Osteocyte (in vitro differentiated cells): ENCODE data around the gene ZNF600. TPM values are rescaled to one million over a fixed set of nuclear protein-coding genes. Genes with fewer than 3 reads are reported as not detected.
"Not testable (repeated sequence)": the region's sequence is repeated elsewhere in the genome, so short reads cannot be mapped to it uniquely, and the experiment has no call there.

Source experiments
- DNase-seq: peaks from one replicate; pipeline ENCODE4 v3.0.0; 2021; ENCODE audit warnings: mixed read lengths; ENCODE audit not compliant: unreplicated experiment; ENCODE audit errors: extremely low spot score
- H3K27ac Mint-ChIP-seq: one replicate; pipeline ENCODE4 v1.8.0; 2021; ENCODE audit warnings: mild to moderate bottlenecking, mixed read lengths; ENCODE audit not compliant: unreplicated experiment
- H3K27me3 Mint-ChIP-seq: one replicate; pipeline ENCODE4 v1.8.0; 2021; ENCODE audit warnings: mixed read lengths; ENCODE audit not compliant: unreplicated experiment
- H3K36me3 Mint-ChIP-seq: one replicate; pipeline ENCODE4 v1.8.0; 2021; ENCODE audit warnings: mixed read lengths; ENCODE audit not compliant: unreplicated experiment
- H3K4me1 Mint-ChIP-seq: one replicate; pipeline ENCODE4 v1.8.0; 2021; ENCODE audit warnings: mixed read lengths; ENCODE audit not compliant: unreplicated experiment
- H3K4me3 Mint-ChIP-seq: one replicate; pipeline ENCODE4 v1.8.0; 2021; ENCODE audit warnings: mild to moderate bottlenecking, moderate library complexity, mixed read lengths; ENCODE audit not compliant: unreplicated experiment
- H3K9me3 Mint-ChIP-seq: one replicate; pipeline ENCODE4 v1.8.0; 2021; ENCODE audit warnings: mixed read lengths; ENCODE audit not compliant: unreplicated experiment
- total RNA-seq: library from RNA; stranded (reverse); gene quantifications from 2 replicates; pipeline ENCODE4 v1.2.1, GENCODE V29; 2021
- TF ChIP-seq, protein P1 (sequence below): fragments of 200-600 bp; sonication (generic); IDR thresholded peaks from 2 replicates; pipeline ENCODE4 v1.5.0; 2021; ENCODE audit warnings: antibody characterized with exemption, mild to moderate bottlenecking, moderate library complexity

ZNF600 gene
- total RNA-seq, 1 donor from 2014 or later, result 10.8 TPM

DNA sequence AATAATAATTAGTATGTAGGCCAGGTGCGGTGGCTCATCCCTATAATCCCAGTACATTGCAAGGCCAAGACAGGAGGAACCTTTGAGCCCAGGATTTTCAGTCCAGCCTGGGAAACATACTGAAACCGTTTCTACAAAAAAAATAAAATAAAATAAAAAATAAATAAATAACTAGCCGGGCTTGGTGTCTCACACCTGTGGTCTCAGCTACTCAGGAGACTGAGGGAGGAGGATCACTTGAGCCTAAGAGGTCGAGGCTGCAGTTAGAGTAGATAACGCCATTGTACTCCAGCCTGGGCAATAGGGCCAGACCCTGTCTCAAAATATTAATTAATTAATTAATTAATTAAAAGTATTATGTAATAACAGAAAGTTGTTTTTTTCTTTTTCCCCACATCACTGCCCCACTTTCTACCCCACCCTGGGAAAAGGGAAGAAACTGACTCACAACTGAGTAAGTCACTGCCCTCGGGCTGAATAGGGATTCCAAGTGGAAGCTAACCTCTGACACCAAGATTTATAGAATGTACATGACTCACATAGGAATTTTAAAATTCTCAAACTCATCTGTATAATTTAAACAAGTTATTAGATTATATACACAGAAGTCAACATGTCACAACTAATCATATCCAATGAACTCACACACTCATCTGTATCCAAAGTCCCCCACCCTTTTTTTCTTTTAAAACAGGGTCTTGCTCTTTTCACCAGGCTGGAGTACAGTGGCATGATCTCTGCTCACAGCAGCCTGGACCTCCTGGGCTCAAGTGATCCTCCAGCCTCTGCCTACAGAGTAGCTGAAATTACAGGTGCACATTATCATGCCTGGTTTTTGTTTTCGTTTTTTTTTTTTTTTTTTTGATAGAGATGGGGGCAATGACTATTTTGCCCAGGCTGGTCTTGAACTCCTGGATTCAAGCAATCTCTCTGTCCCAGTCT is 64.3 kb downstream of the ZNF600 start:
- TF ChIP-seq, protein P1, sequence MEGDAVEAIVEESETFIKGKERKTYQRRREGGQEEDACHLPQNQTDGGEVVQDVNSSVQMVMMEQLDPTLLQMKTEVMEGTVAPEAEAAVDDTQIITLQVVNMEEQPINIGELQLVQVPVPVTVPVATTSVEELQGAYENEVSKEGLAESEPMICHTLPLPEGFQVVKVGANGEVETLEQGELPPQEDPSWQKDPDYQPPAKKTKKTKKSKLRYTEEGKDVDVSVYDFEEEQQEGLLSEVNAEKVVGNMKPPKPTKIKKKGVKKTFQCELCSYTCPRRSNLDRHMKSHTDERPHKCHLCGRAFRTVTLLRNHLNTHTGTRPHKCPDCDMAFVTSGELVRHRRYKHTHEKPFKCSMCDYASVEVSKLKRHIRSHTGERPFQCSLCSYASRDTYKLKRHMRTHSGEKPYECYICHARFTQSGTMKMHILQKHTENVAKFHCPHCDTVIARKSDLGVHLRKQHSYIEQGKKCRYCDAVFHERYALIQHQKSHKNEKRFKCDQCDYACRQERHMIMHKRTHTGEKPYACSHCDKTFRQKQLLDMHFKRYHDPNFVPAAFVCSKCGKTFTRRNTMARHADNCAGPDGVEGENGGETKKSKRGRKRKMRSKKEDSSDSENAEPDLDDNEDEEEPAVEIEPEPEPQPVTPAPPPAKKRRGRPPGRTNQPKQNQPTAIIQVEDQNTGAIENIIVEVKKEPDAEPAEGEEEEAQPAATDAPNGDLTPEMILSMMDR, result no peak
- no peak for DNase-seq
- Mint-ChIP-seq H3K9me3 (no peaks in the 10 kb centered on the region), H3K27me3 (no peaks in the 10 kb centered on the region), H3K36me3 (peaks cover 34% of the 10 kb centered on the region), H3K4me3 (no peak overlapping the region), H3K4me1 (peaks cover 26% of the 10 kb centered on the region), H3K27ac (peak overlapping the region; percentile 72)

DNA sequence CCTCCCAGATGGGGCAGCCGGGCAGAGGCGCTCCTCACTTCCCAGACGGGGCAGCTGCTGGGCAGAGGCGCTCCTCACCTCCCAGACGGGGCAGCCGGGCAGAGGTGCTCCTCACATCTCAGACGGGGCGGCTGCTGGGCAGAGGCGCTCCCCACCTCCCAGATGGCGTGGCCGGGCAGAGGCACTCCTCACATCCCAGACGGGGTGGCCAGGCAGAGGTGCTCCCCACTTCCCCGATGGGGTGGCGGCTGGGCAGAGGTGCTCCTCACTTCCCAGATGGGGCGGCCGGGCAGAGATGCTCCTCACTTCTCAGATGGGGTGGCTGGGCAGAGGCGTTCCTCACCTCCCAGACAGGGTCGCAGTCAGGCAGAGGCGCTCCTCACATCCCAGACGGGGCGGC is 66.0 kb downstream of the ZNF600 start:
- Mint-ChIP-seq H3K36me3 (peaks cover 29% of the 10 kb centered on the region), H3K4me1 (peaks cover 42% of the 10 kb centered on the region)
- H3K27ac Mint-ChIP-seq, H3K9me3 Mint-ChIP-seq, DNase-seq, H3K27me3 Mint-ChIP-seq, H3K4me3 Mint-ChIP-seq: not testable (repeated sequence)

DNA sequence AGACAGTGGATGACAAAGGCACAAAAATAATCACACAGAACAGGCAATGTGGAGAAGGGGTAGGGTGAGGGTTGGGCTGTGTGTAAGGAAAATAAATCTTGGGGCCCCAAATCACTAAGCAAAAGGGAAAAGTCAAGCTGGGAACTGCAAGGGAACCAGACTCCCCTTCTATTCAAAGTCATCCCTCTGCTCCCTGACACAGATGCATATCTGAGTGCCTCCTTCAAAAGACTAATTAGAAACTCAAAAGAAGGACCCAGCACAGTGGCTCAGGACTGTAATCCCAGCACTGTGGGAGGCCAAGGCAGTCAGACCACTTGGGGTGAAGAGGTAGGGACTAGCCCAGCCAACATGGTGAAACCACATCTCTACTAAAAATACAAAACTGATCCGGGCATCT is 70.1 kb downstream of the ZNF600 start:
- Mint-ChIP-seq H3K9me3 (peaks cover 4% of the 10 kb centered on the region), H3K4me3 (no peak overlapping the region), H3K4me1 (peaks cover 30% of the 10 kb centered on the region), H3K27ac (no peak overlapping the region), H3K27me3 (no peaks in the 10 kb centered on the region), H3K36me3 (peaks cover 47% of the 10 kb centered on the region)
- TF ChIP-seq, protein P1, result no peak
- DNase-seq, result no peak

DNA sequence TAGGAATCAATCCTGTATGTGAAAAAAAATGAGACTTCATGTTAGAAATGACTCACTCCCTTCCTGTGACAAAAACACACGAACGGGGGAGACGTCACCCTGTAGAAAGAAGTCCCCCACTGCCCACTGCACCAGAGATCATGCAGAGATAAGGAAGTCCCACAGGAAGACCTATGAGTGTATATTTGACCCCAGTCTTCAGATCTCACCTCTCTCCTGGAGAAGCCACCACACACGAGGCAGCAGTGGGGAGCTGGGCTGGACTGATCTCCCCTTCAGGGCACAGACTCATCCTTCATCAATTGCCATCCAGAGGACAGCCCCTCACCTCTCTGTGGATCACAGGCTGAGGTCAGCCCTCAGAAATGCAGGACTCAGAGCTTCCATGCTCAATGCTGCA is 70.7 kb downstream of the ZNF600 start:
- Mint-ChIP-seq H3K36me3 (peaks cover 51% of the 10 kb centered on the region), H3K4me1 (peaks cover 26% of the 10 kb centered on the region), H3K27ac (peak overlapping the region; percentile 50)
- H3K27me3 Mint-ChIP-seq, DNase-seq, H3K4me3 Mint-ChIP-seq, H3K9me3 Mint-ChIP-seq: not testable (repeated sequence)

DNA sequence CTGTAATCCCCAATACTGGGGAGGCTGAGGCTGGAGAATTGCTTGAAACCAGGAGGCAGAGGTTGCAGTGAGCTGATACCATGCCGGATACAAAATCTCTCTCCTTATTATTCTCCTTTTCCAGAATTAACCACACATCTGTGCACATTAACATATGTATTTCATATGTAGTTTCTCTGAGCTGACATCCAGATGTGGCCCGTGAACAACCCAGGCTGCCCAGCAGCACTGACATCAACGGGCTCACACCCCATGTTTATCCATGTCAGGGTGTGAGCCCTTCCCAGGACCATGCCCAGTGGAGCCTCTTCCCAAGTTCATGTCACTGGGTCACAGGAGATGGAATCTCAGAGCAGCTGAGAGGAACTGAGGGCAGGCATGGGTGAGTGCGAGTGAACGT is 71.3 kb downstream of the ZNF600 start:
- peaks cover 55% of the 10 kb centered on the region for H3K36me3 Mint-ChIP-seq
- peak overlapping the region; percentile 50 for H3K27ac Mint-ChIP-seq
- peaks cover 26% of the 10 kb centered on the region for H3K4me1 Mint-ChIP-seq
- not testable (repeated sequence) for H3K9me3 Mint-ChIP-seq, DNase-seq, H3K27me3 Mint-ChIP-seq, H3K4me3 Mint-ChIP-seq

Other genes starting within 250 kb of the ZNF600 start
- gene ZNF701, start 216.5 kb downstream of the ZNF600 start, total RNA-seq, result 15.6 and 16.1 TPM in 2 replicates
- gene ZNF83, start 148.4 kb downstream of the ZNF600 start, total RNA-seq, result 55.6 and 58.1 TPM in 2 replicates
- gene ZNF611, start 51.7 kb downstream of the ZNF600 start, total RNA-seq, result 16.1 and 20.7 TPM in 2 replicates
- 16.6 and 20.4 TPM in 2 replicates for gene ZNF28, start 34.8 kb upstream of the ZNF600 start, total RNA-seq
- 16.0 and 16.9 TPM in 2 replicates for gene ZNF468, start 70.8 kb upstream of the ZNF600 start, total RNA-seq
- 18.7 and 20.1 TPM in 2 replicates for gene ZNF320, start 110.8 kb upstream of the ZNF600 start, total RNA-seq
- 3.2 and 4.0 TPM in 2 replicates for gene ZNF888, start 136.6 kb upstream of the ZNF600 start, total RNA-seq
- 9.0 and 10.6 TPM in 2 replicates for gene ZNF816, start 176.1 kb upstream of the ZNF600 start, total RNA-seq
- not detected in 2 replicates for gene ERVV-1, start 227.1 kb upstream of the ZNF600 start, total RNA-seq